Measurements from ENCODE around the gene MAP3K13.

Gene MAP3K13

DNA sequence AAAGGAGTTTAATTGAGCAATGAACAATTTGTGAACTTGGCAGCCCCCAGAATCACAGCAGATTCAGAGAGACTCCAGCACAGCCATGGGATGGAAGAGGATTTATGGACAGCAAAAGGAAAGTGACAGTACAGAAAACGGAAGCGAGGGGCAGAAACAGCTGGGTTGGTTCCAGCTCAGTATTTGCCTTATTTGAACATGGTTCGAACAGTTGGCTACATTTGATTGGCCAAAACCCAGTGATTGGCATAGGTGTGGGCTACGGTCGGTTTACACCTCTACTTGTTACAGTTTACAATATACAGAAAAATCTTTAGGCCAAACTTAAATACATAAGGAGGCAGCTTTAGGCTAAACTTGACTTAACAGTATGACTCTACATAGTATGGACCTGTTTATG, 9.7 kb upstream of the MAP3K13 start:
- TF ChIP-seq CTCF (IDR thresholded peaks at IDR 0.05; ENCODE audit: insufficient read depth, low read length, poor library complexity, severe bottlenecking) = no peak
- no peak for TF ChIP-seq EZH2phosphoT487 (conservative IDR thresholded peaks at IDR 0.05; ENCODE audit: low read length)
- H3K4me2 ChIP-seq (ENCODE audit: low read depth, low read length, poor library complexity, severe bottlenecking) = no peak overlapping the region
- H2AFZ ChIP-seq (ENCODE audit: low read depth, low read length, severe bottlenecking) = no peak overlapping the region
- no peaks in the 10 kb centered on the region for H3F3A ChIP-seq (ENCODE audit: insufficient read depth)
- no peaks in the 10 kb centered on the region for H3K9me3 ChIP-seq (ENCODE audit: insufficient read depth, low read length)
- no peaks in the 10 kb centered on the region for H3K9me2 ChIP-seq (replicated peaks; ENCODE audit: insufficient read depth, low read length)
- no peaks in the 10 kb centered on the region for H3K36me3 ChIP-seq (ENCODE audit: low read length)
- no peaks in the 10 kb centered on the region for H4K20me1 ChIP-seq (ENCODE audit: low read depth, low read length)
- H3K4me3 ChIP-seq (ENCODE audit: insufficient read depth, low read length, poor library complexity, severe bottlenecking) = no peak overlapping the region
- H3K79me2 ChIP-seq (ENCODE audit: insufficient read depth, low read length) = no peaks in the 10 kb centered on the region
- no peak overlapping the region for H3K9ac ChIP-seq (ENCODE audit: low read length)
- no peaks in the 10 kb centered on the region for H3K27me3 ChIP-seq (ENCODE audit: low read length)
- H3K27ac ChIP-seq (ENCODE audit: low read depth, low read length) = no peak overlapping the region

DNA sequence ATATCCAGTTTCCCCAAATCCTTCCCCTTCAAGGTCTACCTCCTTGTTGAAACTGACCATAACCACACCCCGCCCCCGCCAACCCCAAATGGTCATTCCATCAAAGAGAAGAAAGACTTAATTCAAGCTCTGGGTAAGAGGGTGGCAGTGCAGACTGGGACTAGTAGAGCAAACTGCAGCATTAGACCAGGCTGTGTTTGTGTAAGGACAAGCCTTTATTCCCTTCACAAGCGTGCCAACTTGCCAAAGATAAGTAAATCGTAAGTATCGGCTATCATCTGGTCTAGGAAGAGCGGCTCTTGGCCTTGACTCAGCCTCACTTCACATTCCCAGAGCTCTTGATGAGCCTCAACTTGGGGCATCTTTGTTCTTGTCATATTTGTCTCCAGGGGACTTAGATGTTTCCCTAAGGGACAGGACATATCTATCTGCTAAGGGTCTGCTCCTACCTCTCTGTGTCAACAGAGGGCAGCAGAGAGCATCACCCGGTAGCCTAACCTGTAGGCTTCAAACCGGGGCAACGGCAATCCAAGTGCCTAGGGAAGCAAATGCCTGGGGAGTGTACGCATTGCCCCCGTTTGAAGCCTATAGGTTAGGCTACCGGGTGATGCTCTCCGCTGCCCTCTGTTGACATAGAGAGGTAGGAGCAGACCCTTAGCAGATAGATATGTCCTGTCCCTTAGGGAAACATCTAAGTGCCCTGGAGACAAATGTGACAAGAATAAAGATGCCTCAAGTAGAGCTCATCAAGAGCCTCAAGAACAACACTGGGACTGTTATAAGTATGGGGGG, 8.9 kb upstream of the MAP3K13 start:
- Histone ChIP-seq H3K36me3 (ENCODE audit: low read length) (no peaks in the 10 kb centered on the region), H3K79me2 (ENCODE audit: insufficient read depth, low read length) (no peaks in the 10 kb centered on the region), H2AFZ (ENCODE audit: low read depth, low read length, severe bottlenecking) (no peak overlapping the region), H3K27me3 (ENCODE audit: low read length) (no peaks in the 10 kb centered on the region), H3K9me2 (replicated peaks; ENCODE audit: insufficient read depth, low read length) (no peaks in the 10 kb centered on the region), H3K9me3 (ENCODE audit: insufficient read depth, low read length) (no peaks in the 10 kb centered on the region), H3K4me3 (ENCODE audit: insufficient read depth, low read length, poor library complexity, severe bottlenecking) (no peak overlapping the region), H3F3A (ENCODE audit: insufficient read depth) (no peaks in the 10 kb centered on the region), H3K27ac (ENCODE audit: low read depth, low read length) (no peak overlapping the region), H3K9ac (ENCODE audit: low read length) (no peak overlapping the region), H3K4me2 (ENCODE audit: low read depth, low read length, poor library complexity, severe bottlenecking) (no peak overlapping the region), H4K20me1 (ENCODE audit: low read depth, low read length) (no peaks in the 10 kb centered on the region)
- peak; percentile 32 for TF ChIP-seq CTCF (IDR thresholded peaks at IDR 0.05; ENCODE audit: insufficient read depth, low read length, poor library complexity, severe bottlenecking)
- no peak for TF ChIP-seq EZH2phosphoT487 (conservative IDR thresholded peaks at IDR 0.05; ENCODE audit: low read length)

GRCh38 chr3:185356499-185356898, 6.4 kb upstream of the MAP3K13 start:
- Histone ChIP-seq H3K9me2 (replicated peaks; ENCODE audit: insufficient read depth, low read length) (no peaks in the 10 kb centered on the region), H3K27me3 (ENCODE audit: low read length) (no peaks in the 10 kb centered on the region), H3F3A (ENCODE audit: insufficient read depth) (no peaks in the 10 kb centered on the region), H3K79me2 (ENCODE audit: insufficient read depth, low read length) (no peaks in the 10 kb centered on the region), H3K27ac (ENCODE audit: low read depth, low read length) (no peak overlapping the region), H3K9ac (ENCODE audit: low read length) (no peak overlapping the region), H3K4me2 (ENCODE audit: low read depth, low read length, poor library complexity, severe bottlenecking) (no peak overlapping the region), H2AFZ (ENCODE audit: low read depth, low read length, severe bottlenecking) (no peak overlapping the region), H3K9me3 (ENCODE audit: insufficient read depth, low read length) (no peaks in the 10 kb centered on the region), H3K4me3 (ENCODE audit: insufficient read depth, low read length, poor library complexity, severe bottlenecking) (no peak overlapping the region), H3K36me3 (ENCODE audit: low read length) (no peaks in the 10 kb centered on the region), H4K20me1 (ENCODE audit: low read depth, low read length) (no peaks in the 10 kb centered on the region)
- TF ChIP-seq CTCF (IDR thresholded peaks at IDR 0.05; ENCODE audit: insufficient read depth, low read length, poor library complexity, severe bottlenecking) (no peak), EZH2phosphoT487 (conservative IDR thresholded peaks at IDR 0.05; ENCODE audit: low read length) (no peak)
